Esophagus muscularis mucosa (tissue), 3 donors: ENCODE measurements around the gene ABCC9.

Experiments
- CTCF ChIP-seq, 3 experiments: fragments of 200-600 bp in 2 of 3; fragments of 450-650 bp in 1 of 3; sonication (generic) in 2 of 3; IDR thresholded peaks; one replicate each; pipeline ENCODE4 v1.5.1; 2017 to 2019; ENCODE audit warnings: antibody characterized with exemption in 3 of 3, mild to moderate bottlenecking in 2 of 3, moderate library complexity in 1 of 3
- POLR2A ChIP-seq: fragments of 450-650 bp; IDR thresholded peaks from one replicate; pipeline ENCODE4 v1.6.1; 2017; ENCODE audit warnings: antibody characterized with exemption, moderate library complexity, mild to moderate bottlenecking, low read depth

- TF ChIP-seq CTCF (IDR thresholded peaks at IDR 0.05): no peak
- no peak for TF ChIP-seq POLR2A
These were observed 114.1 kb downstream of the ABCC9 start for GRCh38 chr12:21827083-21827482.
